GM18508 (cell line): ENCODE data around the gene XRCC5.
"Not testable (repeated sequence)": the region's sequence is repeated elsewhere in the genome, so short reads cannot be mapped to it uniquely, and the experiment has no call there.

Experiments
- ATAC-seq: cut with Tn5 transposase; IDR thresholded peaks from one replicate; pipeline ENCODE4 v1.9.1; 2021; ENCODE audit warnings: moderate number of reproducible peaks; ENCODE audit not compliant: insufficient read depth, unreplicated experiment

Gene XRCC5

GRCh38 chr2:216108967-216109921, at the start of gene XRCC5:
Gene XRCC5 (plus strand): TSS chr2:216109348. CDS start chr2:216109437, 89 bp downstream.
- no peak for ATAC-seq

DNA sequence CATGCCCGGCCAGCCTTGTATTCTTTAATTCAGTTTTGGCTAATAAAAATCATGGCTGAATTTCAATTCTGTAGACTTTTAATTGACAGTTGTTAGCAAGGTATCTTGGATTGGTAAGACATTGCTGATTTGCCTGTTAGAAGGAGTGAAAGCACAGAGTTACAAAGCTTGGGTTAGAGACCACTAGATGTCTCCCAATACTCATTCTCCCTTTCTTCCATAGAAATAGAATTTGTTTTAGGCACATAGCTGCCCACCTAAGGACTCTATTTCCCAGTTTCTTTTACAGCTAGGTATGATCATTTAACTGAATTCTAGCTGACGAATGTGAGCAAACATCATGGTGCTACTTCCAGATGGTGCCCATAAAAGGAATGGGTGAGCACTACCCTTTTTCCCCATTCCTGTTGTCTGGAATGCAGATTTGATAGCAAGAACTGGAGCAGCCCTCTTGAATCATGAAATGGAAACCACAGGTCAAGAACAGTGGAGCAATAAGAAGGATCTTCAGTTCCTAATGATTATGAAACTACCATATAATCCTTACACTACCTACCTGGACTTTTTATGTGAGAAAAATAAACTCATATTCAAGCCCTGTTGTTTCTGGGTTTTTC, 45.0 kb upstream of the XRCC5 start:
- ATAC-seq, result no peak

DNA sequence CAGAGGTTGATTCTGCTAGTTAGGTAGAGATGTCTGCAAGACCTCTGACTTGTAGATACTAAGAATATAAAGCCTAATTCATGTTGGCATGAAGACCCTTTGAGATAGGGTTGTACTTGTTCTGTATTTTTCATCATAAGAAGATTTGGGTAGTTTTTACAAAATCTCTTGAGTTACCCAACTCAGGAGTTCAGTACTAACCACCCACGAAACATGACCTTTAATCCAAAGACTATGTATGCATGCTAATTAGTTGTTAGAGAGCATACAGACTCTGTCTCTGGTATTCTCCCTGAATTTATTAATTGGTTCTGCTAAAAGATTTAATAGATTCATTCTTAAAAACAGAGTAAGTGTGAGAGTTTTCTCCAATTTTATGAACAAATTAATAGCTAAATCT, 44.5 kb upstream of the XRCC5 start:
- ATAC-seq, result no peak

GRCh38 chr2:216066230-216066629, 42.9 kb upstream of the XRCC5 start:
- no peak for ATAC-seq

DNA sequence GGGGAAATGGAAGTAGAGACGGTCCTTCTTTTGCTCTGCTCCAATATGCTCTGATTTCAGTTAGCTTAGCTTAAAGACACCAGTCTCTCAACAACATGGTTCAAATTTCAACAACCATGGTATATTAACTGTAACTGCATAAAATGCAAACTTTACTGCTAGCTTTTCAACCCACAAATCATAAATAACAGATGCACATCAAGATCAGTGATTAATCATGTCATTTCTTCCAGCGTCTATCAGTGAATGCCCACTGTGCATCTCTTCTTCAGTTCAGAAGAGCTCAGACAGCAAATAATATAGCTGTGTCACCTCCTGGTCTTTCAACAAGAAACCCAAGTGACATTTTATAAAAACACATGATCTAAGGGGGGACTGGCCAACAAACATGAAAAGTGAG, 40.1 kb upstream of the XRCC5 start:
- ATAC-seq, result no peak

DNA sequence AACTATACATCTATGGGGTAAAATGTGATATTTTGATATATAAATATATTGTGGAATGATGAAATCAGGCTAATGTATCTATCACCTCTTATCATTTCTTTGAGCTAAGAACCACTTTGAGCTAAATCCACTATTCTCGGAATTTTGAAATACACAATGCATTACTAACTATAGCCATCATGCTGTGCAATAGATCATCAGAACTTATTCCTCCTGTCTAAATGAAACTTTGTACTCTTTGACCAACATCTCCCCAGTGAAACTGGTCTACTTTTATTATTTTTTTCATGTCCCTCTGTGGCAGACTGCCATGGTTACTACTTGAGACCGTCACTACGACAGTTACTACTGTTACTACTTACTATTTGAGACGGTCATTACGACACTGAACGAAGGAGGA, 39.0 kb upstream of the XRCC5 start:
- ATAC-seq, result no peak

DNA sequence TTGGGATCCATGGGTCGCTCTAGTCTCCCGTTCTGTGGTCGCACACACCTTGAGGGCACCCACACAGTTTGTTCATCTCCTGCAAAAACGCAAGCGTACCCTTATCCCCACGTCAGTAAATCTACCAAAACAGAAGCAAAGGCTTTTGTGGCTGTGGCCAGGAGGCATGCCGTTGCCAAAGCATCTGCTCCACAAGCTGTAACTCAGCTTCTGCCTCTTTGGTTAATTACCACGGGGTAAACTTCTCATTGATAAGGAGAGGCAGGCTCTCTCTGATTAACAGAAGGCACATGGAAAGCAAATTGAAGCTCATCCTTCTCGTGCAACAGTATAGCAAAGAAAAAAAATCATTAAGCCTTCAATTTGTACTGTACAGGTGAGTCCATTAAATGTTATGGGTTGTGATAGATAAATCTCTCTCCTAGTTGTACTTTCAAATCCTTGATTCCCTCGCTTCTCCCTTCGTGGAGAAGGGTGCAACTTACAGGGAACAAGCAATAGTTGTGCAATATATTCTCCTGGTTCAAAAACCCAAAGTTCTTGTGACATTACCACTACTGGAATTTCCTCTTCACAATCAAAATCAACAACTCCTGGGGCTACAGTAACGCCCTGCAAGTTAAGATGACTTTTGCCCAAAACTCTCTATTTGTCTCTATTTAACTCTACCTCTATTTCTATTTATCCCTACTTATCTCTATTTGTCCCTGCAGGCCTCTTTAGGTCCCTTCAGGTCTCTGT, 37.9 kb upstream of the XRCC5 start:
- ATAC-seq, result no peak

- no peak for ATAC-seq
Observed at GRCh38 chr2:216072473-216072872, 36.7 kb upstream of the XRCC5 start.

- no peak for ATAC-seq
Observed at GRCh38 chr2:216073773-216074172, 35.4 kb upstream of the XRCC5 start.

- no peak for ATAC-seq
Observed at GRCh38 chr2:216074380-216074779, 34.8 kb upstream of the XRCC5 start.

GRCh38 chr2:216074794-216075193, 34.4 kb upstream of the XRCC5 start:
- no peak for ATAC-seq

- no peak for ATAC-seq
Observed at GRCh38 chr2:216075510-216076485, 33.4 kb upstream of the XRCC5 start.

GRCh38 chr2:216078776-216079175, 30.4 kb upstream of the XRCC5 start:
- no peak for ATAC-seq

DNA sequence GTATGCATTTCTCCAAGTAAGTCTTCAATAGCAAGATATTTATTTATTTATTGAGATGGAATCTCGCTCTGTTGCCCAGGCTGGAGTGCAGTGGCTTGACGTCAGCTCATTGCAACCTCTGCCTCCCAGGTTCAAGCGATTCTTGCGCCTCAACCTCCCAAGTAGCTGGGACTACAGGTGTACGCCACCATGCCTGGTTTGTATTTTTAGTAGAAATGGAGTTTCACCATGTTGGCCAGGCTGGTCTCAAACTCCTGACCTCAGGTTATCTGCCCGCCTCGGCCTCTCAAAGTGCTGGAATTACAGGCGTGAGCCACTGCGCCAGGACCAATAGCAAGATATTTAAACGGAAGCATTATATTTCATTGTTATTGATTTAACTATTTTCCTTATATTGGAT, 29.1 kb upstream of the XRCC5 start:
- ATAC-seq, result not testable (repeated sequence)

- peak; percentile 17 for ATAC-seq
Observed at GRCh38 chr2:216081012-216081411, 28.1 kb upstream of the XRCC5 start.

DNA sequence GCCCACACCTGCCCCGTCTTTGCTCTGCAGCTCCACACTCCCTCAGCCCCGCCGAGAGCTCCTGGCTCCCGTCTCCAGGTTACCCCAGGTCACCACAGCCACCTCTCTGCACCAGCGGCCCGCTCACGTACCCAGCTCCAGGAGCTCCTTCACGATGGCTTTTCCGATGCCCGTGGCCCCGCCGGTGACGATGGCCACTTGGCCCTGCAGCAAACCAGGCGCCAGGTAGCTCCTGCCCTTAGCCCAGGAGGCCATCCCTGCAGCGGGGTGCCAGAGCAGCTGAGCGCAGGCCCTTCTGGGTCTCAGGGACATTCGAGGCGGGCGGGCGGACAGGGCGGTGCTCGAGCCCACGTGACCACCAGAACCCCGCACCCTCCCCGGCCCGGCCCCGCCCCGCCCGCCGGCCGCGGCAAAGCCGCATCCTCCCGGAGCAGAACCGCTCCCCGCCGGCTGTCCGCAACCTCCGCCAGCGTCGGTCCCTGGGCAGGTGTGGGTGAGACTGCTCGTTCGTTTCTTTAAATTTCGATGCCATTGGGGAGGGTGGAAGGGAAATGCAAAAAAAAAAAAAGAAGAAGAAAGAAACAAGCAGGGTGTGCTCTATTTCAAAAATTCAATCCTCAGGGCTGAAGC, 27.5 kb upstream of the XRCC5 start, which contains the start of the genes PECR and TMEM169:
Gene PECR, minus strand, starts transcription at position 323 of the 630 bp plus-strand sequence. Its CDS starts 68 bp downstream, at position 255.
Gene TMEM169, plus strand, starts transcription at position 433 of the 630 bp plus-strand sequence. CDS start 14,045 bp downstream, outside the sequence.
- peak; percentile 73 for ATAC-seq

DNA sequence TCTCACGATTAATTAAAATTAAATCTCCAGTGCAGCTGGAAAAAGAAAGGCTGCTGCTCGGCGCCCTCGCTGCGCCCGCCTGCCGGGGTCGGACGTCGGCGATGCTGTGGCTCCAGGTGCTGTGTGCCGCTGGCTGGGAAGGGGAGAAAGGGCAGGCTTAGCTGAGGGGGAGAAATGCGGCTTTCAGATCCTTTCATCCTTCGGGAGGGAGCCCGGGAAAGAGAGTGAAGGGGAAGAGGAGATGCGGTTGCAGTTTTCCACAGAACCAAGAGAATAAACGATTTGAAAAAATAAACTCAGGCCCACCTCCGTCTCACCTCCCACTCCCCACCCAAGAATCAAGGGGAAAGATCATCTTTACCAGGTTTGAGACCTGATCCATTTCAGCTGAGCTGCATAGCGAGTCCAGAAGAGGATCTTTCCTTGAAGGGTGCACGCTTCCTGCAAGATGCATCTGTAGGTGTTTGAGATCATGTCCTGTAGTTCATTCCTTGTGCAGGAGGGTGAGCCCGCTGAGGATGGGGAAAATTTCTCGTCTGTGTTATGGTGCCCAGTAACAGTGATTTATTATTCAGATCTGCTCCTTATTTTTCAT, 26.9 kb upstream of the XRCC5 start:
- no peak for ATAC-seq

GRCh38 chr2:216082805-216083204, 26.3 kb upstream of the XRCC5 start:
- ATAC-seq, result no peak
